ENCODE results near the gene MRPL53. TPM values are rescaled to one million over a fixed set of nuclear protein-coding genes. Genes with fewer than 3 reads are reported as not detected.

The MRPL53 gene
- total and polyA plus RNA-seq, 2 of the 8 experiments (the other 6 are each of a cell fraction or from before 2014, with no cell fraction given): 36.6 to 46.3 TPM

GRCh38 chr2:74441170-74441689 lies 31.2 kb downstream of the MRPL53 start:
- WGBS, 2 experiments (ENCODE audit: extremely low coverage in 1 of 2, insufficient coverage in 1 of 2, insufficient read length in 1 of 2, insufficient replicate concordance in 2 of 2, low coverage in 1 of 2, low lambda C conversion rate in 2 of 2, missing lambda C conversion rate in 1 of 2): 3% methylated on average over 31 of the region's 33 CpGs; no CpG with 5 or more reads in 1 of the 2 experiments
- Histone ChIP-seq H2BK120ac (replicated peaks; ENCODE audit: low read depth, low read length) (no peak overlapping the region), H4K91ac (replicated peaks; ENCODE audit: insufficient read length, low read length) (peak overlapping the region; percentile 38), H2BK12ac (ENCODE audit: low read depth, low read length) (no peak overlapping the region), H3K4me3 (ENCODE audit: extremely low read depth in 1 of 4, insufficient read depth in 2 of 4, low read depth in 3 of 4, low read length in 4 of 4) (peak overlapping the region; percentile 69 to 90 (median 80)), H3K27ac (ENCODE audit: low read depth, low read length) (peak overlapping the region; percentile 87), H3K56ac (replicated peaks; ENCODE audit: insufficient read length, low read depth, low read length) (peak overlapping the region; percentile 38), H3K9ac (replicated peaks in 1 of 4; ENCODE audit: extremely low read depth in 1 of 4, low read depth in 3 of 4, low read length in 3 of 4) (peak overlapping the region; percentile 64 to 77 (median 76)), H2BK20ac (ENCODE audit: low read length) (no peak overlapping the region), H3K18ac (ENCODE audit: extremely low read depth, low read length) (peak overlapping the region; percentile 92), H2BK15ac (ENCODE audit: low read length) (no peak overlapping the region), H3K23me2 (ENCODE audit: low read depth, low read length) (peaks cover 6% of the 10 kb centered on the region; the same call in 1 of the 2 replicates), H3K27me3 (replicated peaks in 1 of 4; ENCODE audit: control insufficient read depth in 3 of 4, extremely low read depth in 1 of 4, insufficient read depth in 3 of 4, low read length in 3 of 4) (no peaks in the 10 kb centered on the region; a peak in 2 of 7 replicates), H3K14ac (ENCODE audit: insufficient read length) (no peak overlapping the region), H4K20me1 (replicated peaks in 1 of 2; ENCODE audit: control insufficient read depth in 1 of 2, insufficient read depth in 2 of 2, low read length in 2 of 2) (peaks cover 3 to 6% of the 10 kb centered on the region in 2 experiments), H3K36me3 (ENCODE audit: control insufficient read depth in 2 of 4, insufficient read depth in 4 of 4, low read length in 3 of 4) (peaks cover 0 to under 1% (median 0%) of the 10 kb centered on the region in 4 experiments; a peak in 1 of 8 replicates), H3K79me1 (ENCODE audit: low read depth, low read length) (peaks cover 13% of the 10 kb centered on the region; the same call in 1 of the 2 replicates), H4K5ac (ENCODE audit: insufficient read length, low read depth, low read length) (peak overlapping the region; percentile 28), H3K79me2 (ENCODE audit: control insufficient read depth in 1 of 2, insufficient read depth in 2 of 2, low read length in 2 of 2) (peaks cover 4 to 34% of the 10 kb centered on the region in 2 experiments; a peak in 2 of 4 replicates), H3K4me1 (replicated peaks in 1 of 4; ENCODE audit: control insufficient read depth in 3 of 4, insufficient read depth in 4 of 4, low read length in 3 of 4) (peaks cover 4 to 24% (median 16%) of the 10 kb centered on the region in 4 experiments; a peak in 6 of 7 replicates), H2AK5ac (ENCODE audit: low read depth, low read length) (no peak overlapping the region), H3K9me3 (ENCODE audit: insufficient read depth in 2 of 2, low read depth in 1 of 2, low read length in 1 of 2) (no peaks in the 10 kb centered on the region), H3K4me2 (ENCODE audit: insufficient read depth in 1 of 2, low read depth in 2 of 2, low read length in 2 of 2) (peak overlapping the region; percentile 68 to 92), H3K4ac (replicated peaks; ENCODE audit: insufficient read length, low read depth, low read length) (no peak overlapping the region), H4K8ac (ENCODE audit: extremely low read depth, insufficient read depth, low read length) (peak overlapping the region; percentile 72; the same call in 1 of the 2 replicates), H2AFZ (ENCODE audit: low read length) (0 out of 2 replicates have a peak overlapping the region, but pooled peaks have one; percentile 71), H2BK5ac (ENCODE audit: low read depth, low read length) (peak overlapping the region; percentile 81; the same call in 1 of the 2 replicates), H3K23ac (ENCODE audit: insufficient read length) (no peak overlapping the region)
- POLR2A ChIA-PET (ENCODE audit: partially characterized antibody): interaction anchor here (0.6 to 3.9 kb wide), 15 partner anchors 9 to 92 kb away, joined by 3 to 66 read pairs (median 13); partner anchors contain the start of genes C2orf81, CCDC142, INO80B and MOGS
- FAIRE-seq (no peak), DNase-seq (ENCODE audit: low read depth in 1 of 2, low spot score in 2 of 2) (no peak)
- TF ChIP-seq MAX (IDR thresholded peaks at IDR 0.05) (0 out of 2 replicates have a peak, but pooled peaks have one; percentile 41), E2F6 (IDR thresholded peaks at IDR 0.05) (peak; percentile 8; the same call in 1 of the 2 replicates), KDM4A (IDR thresholded peaks at IDR 0.05; ENCODE audit: low read depth, low read length, severe bottlenecking) (peak; percentile 32), USF2 (IDR thresholded peaks at IDR 0.05; ENCODE audit: low read length) (no peak)
- CTCF ChIA-PET (ENCODE audit: partially characterized antibody): interaction anchor here (1.1 to 3.1 kb wide), 5 partner anchors 16 to 52 kb away, joined by 3 to 16 read pairs (median 4); partner anchors contain the start of genes CCDC142, TTC31 and WBP1
